ENCODE data around the gene IFT27. TPM values are rescaled to one million over a fixed set of nuclear protein-coding genes. Genes with fewer than 3 reads are reported as not detected.

The IFT27 gene
- total RNA-seq, 2 experiments from 2014 or later = 14.9 to 21.6 TPM

GRCh38 chr22:36729321-36729720 is 46.6 kb downstream of the IFT27 start:
- Mint-ChIP-seq H3K27me3 (peaks cover 7% of the 10 kb centered on the region), H3K36me3 (ENCODE audit: low read depth) (no peaks in the 10 kb centered on the region), H3K27ac (no peak overlapping the region), H3K4me3 (no peak overlapping the region), H3K4me1 (no peaks in the 10 kb centered on the region), H3K9me3 (ENCODE audit: low read depth) (no peaks in the 10 kb centered on the region)
- intact Hi-C loops (cut with DNase I, micrococcal nuclease) = no loop called here
- ChIA-PET CTCF (interaction anchor here (0.5 to 0.6 kb wide), 3 partner anchors 29 to 175 kb away, joined by 3 to 6 read pairs (median 3); no protein-coding TSS in a partner anchor), POLR2A (no interaction called here)
- DNase-seq = no peak
- no peak for ATAC-seq

- Mint-ChIP-seq H3K4me1 (no peaks in the 10 kb centered on the region), H3K27me3 (peaks cover 7% of the 10 kb centered on the region), H3K36me3 (ENCODE audit: low read depth) (no peaks in the 10 kb centered on the region), H3K27ac (no peak overlapping the region), H3K9me3 (ENCODE audit: low read depth) (no peaks in the 10 kb centered on the region), H3K4me3 (no peak overlapping the region)
- ATAC-seq (no peak), DNase-seq (no peak)
- ChIA-PET POLR2A (no interaction called here), CTCF (no interaction called here)
- intact Hi-C loops (cut with DNase I, micrococcal nuclease) = no loop called here
These were observed 47.4 kb downstream of the IFT27 start for GRCh38 chr22:36728505-36728904.

GRCh38 chr22:36727927-36728488 is 47.9 kb downstream of the IFT27 start:
- Mint-ChIP-seq H3K9me3 (ENCODE audit: low read depth) (no peaks in the 10 kb centered on the region), H3K36me3 (ENCODE audit: low read depth) (no peaks in the 10 kb centered on the region), H3K27me3 (peaks cover 7% of the 10 kb centered on the region), H3K4me3 (no peak overlapping the region), H3K4me1 (no peaks in the 10 kb centered on the region), H3K27ac (no peak overlapping the region)
- intact Hi-C loops (cut with DNase I, micrococcal nuclease) = no loop called here
- CTCF ChIA-PET = interaction anchor here (0.6 to 0.7 kb wide), 2 partner anchors 9 to 128 kb away, joined by 3 read pairs; no protein-coding TSS in a partner anchor
- ATAC-seq (no peak), DNase-seq (no peak)
- POLR2A ChIA-PET = no interaction called here

GRCh38 chr22:36727110-36727509 is 48.8 kb downstream of the IFT27 start:
- Mint-ChIP-seq H3K36me3 (ENCODE audit: low read depth) (no peaks in the 10 kb centered on the region), H3K27me3 (peaks cover 10% of the 10 kb centered on the region), H3K4me1 (no peaks in the 10 kb centered on the region), H3K27ac (no peak overlapping the region), H3K9me3 (ENCODE audit: low read depth) (no peaks in the 10 kb centered on the region), H3K4me3 (no peak overlapping the region)
- ChIA-PET CTCF (interaction anchor here (0.7 kb wide), 1 partner anchor 8 kb away, joined by 3 read pairs; no protein-coding TSS in a partner anchor), POLR2A (no interaction called here)
- DNase-seq = no peak
- no peak for ATAC-seq
- intact Hi-C loops (cut with DNase I, micrococcal nuclease) = no loop called here

- ATAC-seq (no peak), DNase-seq (no peak)
- POLR2A ChIA-PET = no interaction called here
- intact Hi-C loops (cut with DNase I, micrococcal nuclease) = no loop called here
- Mint-ChIP-seq H3K36me3 (ENCODE audit: low read depth) (no peaks in the 10 kb centered on the region), H3K27me3 (peaks cover 16% of the 10 kb centered on the region), H3K27ac (no peak overlapping the region), H3K9me3 (ENCODE audit: low read depth) (no peaks in the 10 kb centered on the region), H3K4me3 (no peak overlapping the region), H3K4me1 (no peaks in the 10 kb centered on the region)
- CTCF ChIA-PET = no interaction called here
These were observed 49.9 kb downstream of the IFT27 start for GRCh38 chr22:36726007-36726380.

- Mint-ChIP-seq H3K27ac (no peak overlapping the region), H3K4me1 (no peaks in the 10 kb centered on the region), H3K27me3 (peaks cover 19% of the 10 kb centered on the region), H3K4me3 (no peak overlapping the region), H3K36me3 (ENCODE audit: low read depth) (no peaks in the 10 kb centered on the region), H3K9me3 (ENCODE audit: low read depth) (no peaks in the 10 kb centered on the region)
- ChIA-PET CTCF (no interaction called here), POLR2A (no interaction called here)
- no peak for DNase-seq
- intact Hi-C loops (cut with DNase I, micrococcal nuclease) = no loop called here
- no peak for ATAC-seq
These were observed 50.4 kb downstream of the IFT27 start for GRCh38 chr22:36725366-36726006.

- Mint-ChIP-seq H3K4me1 (no peaks in the 10 kb centered on the region), H3K27ac (no peak overlapping the region), H3K9me3 (ENCODE audit: low read depth) (no peaks in the 10 kb centered on the region), H3K4me3 (no peak overlapping the region), H3K36me3 (ENCODE audit: low read depth) (no peaks in the 10 kb centered on the region), H3K27me3 (peaks cover 22% of the 10 kb centered on the region)
- ATAC-seq (no peak), DNase-seq (no peak)
- CTCF ChIA-PET = no interaction called here
- POLR2A ChIA-PET = no interaction called here
- intact Hi-C loops (cut with DNase I, micrococcal nuclease) = no loop called here
These were observed 51.1 kb downstream of the IFT27 start for GRCh38 chr22:36724836-36725235.

- DNase-seq = no peak
- Mint-ChIP-seq H3K4me3 (no peak overlapping the region), H3K27me3 (peaks cover 29% of the 10 kb centered on the region), H3K4me1 (no peaks in the 10 kb centered on the region), H3K27ac (no peak overlapping the region), H3K36me3 (ENCODE audit: low read depth) (no peaks in the 10 kb centered on the region), H3K9me3 (ENCODE audit: low read depth) (no peaks in the 10 kb centered on the region)
- ATAC-seq = no peak
- ChIA-PET CTCF (no interaction called here), POLR2A (no interaction called here)
- intact Hi-C loops (cut with DNase I, micrococcal nuclease) = no loop called here
These were observed 53.9 kb downstream of the IFT27 start for GRCh38 chr22:36722055-36722454.

GRCh38 chr22:36715647-36716046 is 60.3 kb downstream of the IFT27 start:
- intact Hi-C loops (cut with DNase I, micrococcal nuclease) = no loop called here
- POLR2A ChIA-PET = no interaction called here
- Mint-ChIP-seq H3K36me3 (ENCODE audit: low read depth) (no peaks in the 10 kb centered on the region), H3K4me3 (no peak overlapping the region), H3K4me1 (no peaks in the 10 kb centered on the region), H3K27me3 (peaks cover 16% of the 10 kb centered on the region), H3K9me3 (ENCODE audit: low read depth) (no peaks in the 10 kb centered on the region), H3K27ac (no peak overlapping the region)
- CTCF ChIA-PET = interaction anchor here (1.4 kb wide), 1 partner anchor 10 kb away, joined by 5 read pairs; no protein-coding TSS in a partner anchor
- DNase-seq (no peak), ATAC-seq (no peak)

- DNase-seq (no peak), ATAC-seq (no peak)
- Mint-ChIP-seq H3K4me3 (no peak overlapping the region), H3K27me3 (peaks cover 10% of the 10 kb centered on the region), H3K27ac (no peak overlapping the region), H3K36me3 (ENCODE audit: low read depth) (no peaks in the 10 kb centered on the region), H3K4me1 (no peaks in the 10 kb centered on the region), H3K9me3 (ENCODE audit: low read depth) (no peaks in the 10 kb centered on the region)
- intact Hi-C loops (cut with DNase I, micrococcal nuclease) = no loop called here
- ChIA-PET POLR2A (no interaction called here), CTCF (interaction anchor here (0.6 kb wide), 1 partner anchor 137 kb away, joined by 3 read pairs; no protein-coding TSS in a partner anchor)
These were observed 61.8 kb downstream of the IFT27 start for GRCh38 chr22:36714110-36714509.

- intact Hi-C loops (cut with DNase I, micrococcal nuclease) = no loop called here
- ChIA-PET CTCF (no interaction called here), POLR2A (no interaction called here)
- no peak for DNase-seq
- no peak for ATAC-seq
- no peak overlapping the region for H3K4me3 Mint-ChIP-seq
- H3K9me3 Mint-ChIP-seq (ENCODE audit: low read depth) = no peaks in the 10 kb centered on the region
- no peak overlapping the region for H3K27ac Mint-ChIP-seq
- no peaks in the 10 kb centered on the region for H3K4me1 Mint-ChIP-seq
- peaks cover 8% of the 10 kb centered on the region for H3K27me3 Mint-ChIP-seq
- no peaks in the 10 kb centered on the region for H3K36me3 Mint-ChIP-seq (ENCODE audit: low read depth)
These were observed 62.5 kb downstream of the IFT27 start for GRCh38 chr22:36713436-36713835.
